Right renal pelvis (tissue), 4 donors: ENCODE results near the gene RPTOR. TPM values are rescaled to one million over a fixed set of nuclear protein-coding genes. Genes with fewer than 3 reads are reported as not detected.
"Not testable (repeated sequence)": the region's sequence is repeated elsewhere in the genome, so short reads cannot be mapped to it uniquely, and the experiment has no call there.

Source experiments
- DNase-seq, 4 donors: peaks; one replicate each; pipeline ENCODE4 v3.0.0-alpha.2; 2013; ENCODE audit warnings: low read depth in 4 of 4, low spot score in 3 of 4, missing footprints in 1 of 4
- polyA plus RNA-seq, 4 donors: library from polyadenylated mRNA; unstranded; fragments of 120-200 nt; gene quantifications; one replicate each; pipeline ENCODE4 v1.2.1, GENCODE V29; 2013; ENCODE audit not compliant: insufficient read length in 4 of 4

The RPTOR gene
- polyA plus RNA-seq, 4 donors: 17.1 to 21.9 (median 19.5) TPM

DNA sequence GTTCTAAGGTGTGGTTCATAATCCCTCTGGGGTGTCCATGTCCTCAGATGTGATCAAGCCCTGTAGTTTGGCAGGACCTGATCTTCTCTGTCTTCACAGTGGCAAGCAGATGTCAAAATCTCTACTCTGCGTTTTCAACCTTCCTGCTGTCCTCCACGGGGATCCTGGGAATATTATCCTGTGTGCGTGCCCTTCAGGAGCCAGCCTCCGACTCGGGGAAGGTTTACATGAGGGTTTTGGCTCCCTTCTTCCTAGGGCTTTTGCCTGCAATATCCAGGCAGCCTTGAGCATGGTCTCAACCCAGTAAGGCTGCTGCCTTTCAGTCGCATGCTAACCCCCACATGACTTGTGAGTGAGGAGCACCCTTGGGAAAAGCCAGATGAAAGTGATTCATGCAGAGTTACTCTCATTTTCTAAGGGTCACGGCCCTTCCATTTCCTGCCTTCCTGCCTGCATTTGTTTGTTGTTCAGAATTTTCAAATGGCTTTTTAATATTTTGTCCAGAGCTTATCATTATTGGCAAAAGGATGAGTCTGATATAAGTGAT is 244.8 kb downstream of the RPTOR start:
- DNase-seq: no peak

DNA sequence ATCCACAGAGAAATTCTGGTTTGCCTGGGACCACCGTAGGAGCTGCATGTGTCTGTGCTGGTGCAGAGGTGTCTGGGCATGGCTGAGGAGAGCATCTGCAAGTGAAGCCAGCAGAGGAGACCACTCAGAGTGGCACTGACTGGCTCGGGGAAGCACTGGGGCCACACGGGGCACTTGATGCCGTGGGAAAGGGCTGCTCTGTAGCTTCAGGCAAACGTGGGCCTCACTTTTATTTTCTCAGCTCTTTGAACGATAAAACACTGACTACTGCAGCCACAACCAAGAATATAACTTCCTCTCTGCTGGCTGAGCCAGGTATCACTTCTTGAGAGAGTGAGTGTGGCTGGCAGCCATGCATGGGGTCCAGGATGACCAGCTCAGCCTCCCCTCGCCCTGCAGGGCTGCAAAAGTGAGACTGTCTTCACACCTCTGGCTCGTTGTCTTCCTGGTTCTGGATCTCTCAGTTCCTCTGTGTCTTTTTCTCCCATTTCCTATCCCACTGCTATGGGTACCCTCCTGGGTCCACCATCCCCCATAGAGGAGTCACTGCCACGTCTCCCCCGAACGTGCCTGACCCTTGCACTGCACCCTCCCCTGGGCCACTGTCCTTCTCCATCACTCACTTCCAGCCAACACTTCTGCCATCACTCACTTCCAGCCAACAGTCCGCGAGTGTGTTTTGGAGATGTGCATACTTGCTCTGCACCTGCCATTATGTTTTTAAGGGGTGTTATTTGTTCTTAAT is 245.6 kb downstream of the RPTOR start:
- no peak for DNase-seq

DNA sequence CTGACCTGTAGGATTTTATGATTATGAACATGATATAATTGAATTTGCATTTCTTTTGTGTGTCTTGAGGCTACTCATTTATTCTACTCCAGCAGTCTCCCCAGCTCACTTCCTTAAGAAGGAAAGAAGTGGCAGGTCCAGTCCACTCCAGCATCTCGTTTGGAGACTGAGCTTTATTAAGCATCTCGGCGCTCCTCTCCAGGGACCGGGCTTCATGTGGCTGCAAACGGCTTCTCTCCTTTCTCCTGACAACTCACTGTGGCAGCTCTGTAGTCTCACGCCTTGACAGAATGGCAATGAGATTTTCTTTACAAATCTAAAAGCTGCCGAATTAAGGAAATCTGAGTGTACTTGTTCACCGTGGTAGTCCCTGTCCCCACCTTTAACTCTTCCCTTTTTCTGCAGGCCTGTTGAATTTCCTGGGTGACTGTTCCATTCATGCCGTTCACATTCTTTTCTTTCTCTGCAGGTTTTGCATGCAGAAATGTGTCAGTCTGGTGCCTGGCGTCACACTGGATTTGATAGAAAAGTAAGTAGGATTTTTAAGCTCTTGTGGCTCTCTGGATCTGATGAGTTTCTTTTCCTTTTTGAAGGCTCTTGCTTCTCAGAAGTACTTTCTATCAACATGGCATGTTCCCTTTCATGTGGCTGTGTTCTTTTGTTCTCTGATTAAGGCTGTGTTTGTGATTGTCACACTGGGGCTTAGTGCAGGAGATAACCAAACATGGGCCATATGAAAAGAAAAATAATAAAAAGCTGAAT is 246.5 kb downstream of the RPTOR start:
- no peak for DNase-seq

DNA sequence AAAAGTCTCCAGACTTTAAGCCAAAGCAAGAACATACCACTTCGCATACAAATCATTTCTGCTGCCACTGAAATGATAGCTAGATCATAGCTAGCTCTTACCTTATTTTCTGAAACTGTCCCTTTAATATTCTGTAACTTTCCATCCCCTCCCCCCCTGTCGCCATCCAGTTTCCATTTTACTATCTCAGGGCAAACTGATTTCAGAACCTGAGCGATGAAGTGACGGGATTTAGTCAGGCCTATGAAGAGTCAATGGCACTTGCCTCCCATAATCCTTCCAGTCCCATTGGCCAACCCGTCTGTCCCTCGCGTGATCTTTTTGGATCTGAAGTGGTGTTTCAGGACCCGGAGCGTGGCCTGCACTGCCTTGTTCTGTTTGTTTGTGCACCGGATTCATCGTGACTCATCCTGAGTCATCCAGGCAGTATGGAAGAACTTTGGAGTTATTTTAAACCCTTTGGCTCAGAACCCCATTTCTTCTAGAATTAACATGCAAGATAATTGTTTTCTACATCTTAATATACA is 247.2 kb downstream of the RPTOR start:
- no peak for DNase-seq

DNA sequence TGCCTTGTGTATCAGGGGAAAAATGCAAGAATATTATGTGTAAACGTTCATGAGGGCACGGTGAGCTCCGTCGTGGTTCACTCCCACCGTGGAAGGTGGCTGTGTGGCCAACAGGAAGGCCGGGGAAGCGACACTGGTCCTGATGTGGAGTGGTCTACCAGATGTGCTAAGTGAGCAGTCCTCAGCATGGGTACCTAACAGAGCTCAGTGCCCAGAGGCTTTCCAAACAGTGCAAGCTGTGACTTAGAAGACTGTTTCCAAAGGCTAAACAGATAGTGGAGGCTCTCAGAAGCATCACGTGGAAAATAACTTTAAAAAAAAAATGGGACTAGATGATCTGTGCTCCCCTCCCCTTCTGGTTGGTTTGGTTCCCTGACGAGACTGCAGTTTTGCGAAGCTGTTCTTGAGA is 247.7 kb downstream of the RPTOR start:
- DNase-seq: no peak

DNA sequence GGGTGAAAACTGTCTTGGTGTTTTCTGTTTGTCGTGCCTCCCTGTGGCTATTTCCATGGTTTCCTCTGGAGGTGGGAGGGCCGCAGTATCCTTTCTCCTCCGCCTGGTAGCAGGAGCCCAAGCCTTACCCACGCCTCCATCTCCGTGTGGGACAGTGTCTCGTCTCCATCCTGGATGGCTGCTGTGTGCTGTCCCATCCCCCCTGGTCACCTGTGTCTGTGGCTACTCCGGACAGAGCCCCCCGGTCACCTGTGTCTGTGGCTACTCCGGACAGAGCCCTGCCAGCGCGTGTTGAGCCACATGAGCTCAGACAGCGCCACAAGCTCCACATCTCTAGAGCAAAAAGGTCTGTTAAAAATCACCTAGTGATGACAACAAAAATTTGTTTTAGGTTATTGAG is 248.8 kb downstream of the RPTOR start:
- no peak for DNase-seq

DNA sequence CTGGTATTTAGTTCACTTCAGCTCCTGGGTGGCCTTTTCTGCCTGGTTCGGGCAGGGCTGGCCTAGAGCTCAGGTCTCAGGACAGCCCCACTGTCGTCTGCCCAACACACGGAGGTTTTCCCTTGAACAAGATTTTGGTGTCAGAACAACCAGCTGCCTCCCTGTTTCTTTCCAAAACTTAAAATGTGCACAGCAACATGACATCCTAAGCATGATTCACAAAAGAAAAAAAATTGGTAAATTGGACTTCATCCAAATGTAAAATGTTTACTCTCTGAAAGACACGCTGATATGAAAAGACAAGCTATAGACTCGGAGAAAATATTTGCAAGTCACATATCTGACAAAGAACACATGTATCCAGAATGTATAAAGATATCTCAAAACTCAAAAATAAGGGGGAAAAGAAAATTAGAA is 249.2 kb downstream of the RPTOR start:
- no peak for DNase-seq

DNA sequence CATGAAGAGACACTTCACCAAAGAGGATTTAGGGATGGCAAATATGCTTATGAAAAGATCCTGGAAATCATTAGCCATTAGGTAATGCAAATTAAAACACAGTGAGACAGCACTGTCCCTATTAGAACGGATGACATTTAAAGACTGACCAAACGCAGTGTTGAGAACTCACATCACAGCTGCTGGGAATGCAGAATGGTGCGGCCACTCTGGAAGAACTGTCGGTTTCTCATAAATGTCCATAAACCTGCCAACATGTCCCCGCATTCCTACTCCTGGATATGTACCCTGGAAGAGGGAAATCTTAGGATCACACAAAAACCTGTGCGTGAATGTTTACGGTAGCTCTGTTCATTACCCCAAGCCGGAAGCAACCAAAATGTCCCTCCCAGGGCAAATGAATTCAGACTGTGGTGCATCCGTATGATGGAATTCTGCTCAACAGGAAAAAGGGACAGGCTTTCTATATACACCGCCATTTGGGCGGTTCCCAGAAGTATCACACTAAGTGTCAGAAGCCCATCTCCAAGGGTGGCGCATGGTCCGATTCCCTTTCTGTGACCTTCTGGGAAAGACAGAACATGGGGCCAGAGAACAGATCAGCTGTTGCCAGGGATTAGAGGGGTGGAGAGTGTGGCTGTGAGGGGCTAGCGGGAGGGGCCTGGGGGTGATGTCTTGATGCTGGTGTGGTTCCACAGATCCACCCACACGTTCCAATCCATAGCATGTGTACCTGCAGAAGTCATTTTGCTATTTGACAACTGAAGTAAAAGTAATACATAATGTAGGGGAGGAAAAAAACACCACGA is 249.8 kb downstream of the RPTOR start:
- DNase-seq: no peak

DNA sequence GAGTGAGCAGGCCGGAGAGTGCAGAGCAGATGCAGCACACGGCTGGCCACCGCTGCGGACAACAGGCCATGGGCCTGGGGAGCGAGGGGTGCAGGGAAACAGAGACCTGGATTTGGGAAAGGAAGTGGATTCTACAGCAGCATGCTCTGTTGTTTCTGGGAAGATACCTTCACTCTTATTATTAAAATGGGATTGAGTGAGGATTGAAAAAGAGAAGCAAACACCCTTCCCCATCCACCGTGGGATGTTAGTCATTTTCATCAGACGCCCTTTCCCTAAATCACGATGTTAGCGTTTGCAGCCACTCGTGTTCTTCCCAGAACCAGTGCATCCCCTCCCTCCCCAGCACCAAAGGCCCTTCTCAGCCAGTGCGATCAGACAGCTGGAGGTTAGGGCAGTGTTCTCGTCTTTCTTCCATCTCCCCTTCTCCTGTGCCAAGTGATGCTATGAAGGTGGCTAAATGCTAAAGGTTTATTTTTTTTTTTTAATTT is 250.5 kb downstream of the RPTOR start:
- no peak for DNase-seq

DNA sequence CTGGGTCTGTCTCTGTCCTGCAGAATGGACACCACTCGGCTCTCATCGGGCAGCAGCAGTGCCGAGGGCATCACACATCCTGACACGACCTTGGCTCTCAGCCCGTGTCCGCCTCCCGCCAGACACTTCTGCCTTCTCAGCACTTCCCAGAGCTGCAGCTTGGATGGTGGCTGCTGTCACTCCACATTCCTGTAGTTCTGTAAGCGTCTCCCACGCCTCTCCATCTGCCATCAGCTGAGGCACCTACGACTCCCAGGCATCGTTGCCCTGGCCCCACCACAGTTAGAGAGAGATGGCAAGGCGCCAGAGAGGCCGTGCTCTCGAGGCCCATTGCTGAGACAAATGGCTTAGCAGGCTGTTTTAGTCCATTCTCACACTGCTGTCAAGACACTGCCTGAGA is 251.1 kb downstream of the RPTOR start:
- peak; percentile 38 to 63 (median 51) for DNase-seq

DNA sequence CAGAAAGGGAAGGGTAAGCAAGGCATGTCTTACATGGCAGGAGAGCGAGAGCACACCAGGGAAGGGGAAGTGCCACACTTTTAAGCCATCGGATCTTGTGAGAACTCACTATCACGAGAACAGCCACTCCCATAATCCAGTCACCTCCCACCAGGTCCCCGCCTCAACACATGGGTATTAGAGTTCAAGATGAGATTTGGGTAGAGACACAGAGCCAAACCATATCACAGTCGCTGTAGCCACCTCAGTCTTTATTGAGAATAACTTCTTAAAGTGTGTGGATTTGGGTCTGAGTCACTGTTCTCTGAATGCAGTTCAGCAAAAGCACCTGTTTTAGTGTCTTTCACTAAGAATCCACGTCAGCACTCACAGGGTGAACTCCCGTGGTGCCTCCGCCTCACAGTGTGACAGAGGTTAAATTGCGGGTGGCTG is 251.8 kb downstream of the RPTOR start:
- no peak for DNase-seq

DNA sequence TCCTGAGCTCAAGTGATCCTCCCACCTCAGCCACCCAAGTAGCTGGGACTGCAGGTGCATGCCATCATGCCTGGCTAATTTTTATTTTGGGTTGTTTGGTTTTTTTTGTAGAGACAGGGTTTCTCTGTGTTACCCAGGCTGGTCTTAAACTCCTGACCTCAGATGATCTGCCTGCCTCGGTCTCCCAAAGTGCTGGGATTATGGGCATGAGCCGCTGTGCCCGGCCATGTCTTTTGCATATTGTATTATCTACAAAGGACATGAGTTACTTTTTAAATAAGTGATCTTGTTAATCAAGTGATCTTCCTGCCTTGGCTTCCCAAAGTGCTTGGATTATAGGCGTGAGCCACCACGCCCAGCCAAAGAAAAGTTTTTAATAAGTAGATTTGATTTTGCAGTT is 252.6 kb downstream of the RPTOR start:
- DNase-seq: not testable (repeated sequence)

DNA sequence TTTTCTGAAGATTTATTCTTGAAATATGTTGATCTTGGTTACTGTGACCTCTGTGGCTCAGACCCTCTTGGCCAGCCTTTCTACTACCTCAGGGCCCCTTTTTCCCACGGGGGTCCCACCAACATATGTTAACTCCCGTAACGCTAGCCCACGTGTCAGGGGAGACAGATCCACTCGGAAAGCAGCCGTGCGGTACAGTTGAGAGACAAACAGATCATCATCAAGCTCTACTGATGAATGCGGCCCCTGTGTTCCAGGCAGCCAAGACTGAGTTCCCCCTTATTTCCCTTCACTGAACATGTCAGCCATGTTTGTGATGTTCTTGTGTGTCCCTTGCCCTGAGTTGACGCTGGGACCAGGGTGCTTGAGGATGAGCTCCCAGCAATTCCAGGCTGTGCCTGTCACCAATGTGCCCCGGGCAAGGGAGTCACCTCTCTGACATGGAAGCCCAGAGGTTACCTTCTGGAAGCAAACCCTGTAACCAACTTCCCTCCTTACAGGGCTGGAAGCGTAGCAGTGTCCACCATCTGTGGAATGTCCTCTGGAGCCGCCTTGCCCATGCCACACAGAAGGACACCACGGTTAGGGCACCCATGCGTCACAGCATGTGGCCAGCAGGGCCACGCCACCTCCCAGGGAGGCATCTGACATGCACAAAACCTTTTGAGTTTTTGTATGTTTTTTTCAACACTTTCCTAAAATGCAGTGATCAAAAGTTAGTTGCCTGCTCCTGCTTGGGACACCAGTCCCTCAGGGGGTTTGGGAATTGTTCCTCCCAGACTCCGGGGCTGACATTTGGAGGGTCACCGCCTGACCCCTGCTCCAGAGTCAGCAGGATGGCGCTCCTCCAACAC is 253.3 kb downstream of the RPTOR start:
- DNase-seq: no peak

DNA sequence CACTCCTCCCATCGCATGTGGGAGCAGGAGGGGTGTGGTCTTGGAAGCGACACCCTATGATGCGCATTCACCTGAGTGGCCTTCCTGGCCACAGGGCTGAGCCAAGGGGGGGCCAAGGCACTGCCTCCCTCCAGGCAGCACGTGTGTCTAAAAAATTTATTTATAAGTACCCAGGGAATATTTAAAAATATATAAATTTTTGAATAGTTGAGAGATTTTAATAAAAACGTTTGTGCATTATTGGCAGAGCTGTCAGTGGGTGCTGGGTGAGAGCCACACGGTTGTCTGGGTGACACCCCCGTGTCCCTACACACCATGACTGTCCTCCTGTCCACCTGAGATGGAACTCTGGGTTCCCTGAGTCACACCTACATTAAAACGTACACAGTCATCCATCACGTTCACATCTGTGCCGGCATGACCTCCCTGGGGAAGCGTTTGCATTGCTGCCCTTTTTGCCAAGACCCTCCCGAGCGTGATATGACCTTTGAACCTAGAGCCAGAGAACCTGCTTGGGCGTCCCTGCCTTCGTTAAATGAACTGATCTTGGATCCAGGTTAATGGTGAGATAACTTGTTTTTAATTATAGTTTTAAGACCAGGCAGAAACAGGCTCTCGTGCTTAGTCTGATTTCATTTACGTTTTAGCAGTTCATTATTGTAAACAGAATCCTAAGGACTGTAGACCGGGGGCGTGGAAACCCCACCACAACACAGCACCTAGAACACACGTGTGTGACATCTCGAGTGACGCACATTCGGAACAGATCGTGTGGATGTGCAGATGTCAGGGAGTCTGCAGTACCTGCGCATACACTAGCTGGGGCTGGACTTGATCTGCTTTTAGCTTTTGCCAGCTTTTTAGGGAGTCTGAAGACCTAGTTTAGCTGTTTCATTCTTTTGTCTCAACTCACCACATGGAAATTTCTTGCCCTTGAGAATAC is 254.2 kb downstream of the RPTOR start:
- no peak for DNase-seq

DNA sequence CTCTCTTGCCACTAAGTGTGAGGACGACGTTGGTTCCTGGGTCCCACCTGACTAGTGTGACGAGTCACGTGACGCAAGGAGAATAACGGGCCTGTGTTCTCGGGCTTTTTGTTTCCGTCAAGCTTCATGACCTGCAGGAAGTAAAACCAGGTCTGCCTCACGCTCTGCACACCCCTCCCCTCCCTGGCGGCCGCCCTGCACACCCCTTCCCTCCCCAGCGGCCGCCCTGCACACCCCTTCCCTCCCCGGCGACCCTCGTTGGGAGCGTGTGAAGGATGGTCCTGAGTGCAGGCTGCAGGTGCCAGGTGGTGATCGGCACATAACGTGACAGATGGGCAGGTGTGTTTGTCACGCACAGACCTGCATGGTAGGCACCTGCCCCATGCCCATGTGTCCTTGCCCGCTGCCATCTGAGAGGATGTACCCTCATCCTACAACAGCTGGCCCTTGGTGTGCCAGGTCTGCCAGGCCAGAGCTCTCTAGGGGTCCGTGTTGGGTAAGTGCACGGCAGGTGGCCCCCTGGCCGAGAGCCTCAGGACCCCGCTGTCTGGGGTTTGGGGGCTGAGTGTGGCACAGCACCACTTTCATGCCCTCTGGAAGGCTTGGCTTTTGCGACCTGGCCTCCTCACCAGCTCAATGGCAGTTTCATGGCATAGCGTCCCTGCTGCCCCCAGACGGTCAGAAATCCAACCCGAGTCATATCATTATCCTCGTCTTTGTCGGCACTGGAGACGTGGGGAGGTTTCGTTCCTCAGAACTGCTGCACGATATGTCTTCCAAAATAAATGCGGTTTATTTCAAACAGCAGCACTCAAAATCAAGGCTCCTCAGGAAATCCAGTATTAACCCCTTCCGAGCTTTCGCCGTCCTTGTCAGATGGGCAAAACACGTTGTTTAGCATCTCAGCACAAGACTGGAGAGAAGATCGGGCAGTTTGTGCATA is 255.2 kb downstream of the RPTOR start:
- no peak for DNase-seq

DNA sequence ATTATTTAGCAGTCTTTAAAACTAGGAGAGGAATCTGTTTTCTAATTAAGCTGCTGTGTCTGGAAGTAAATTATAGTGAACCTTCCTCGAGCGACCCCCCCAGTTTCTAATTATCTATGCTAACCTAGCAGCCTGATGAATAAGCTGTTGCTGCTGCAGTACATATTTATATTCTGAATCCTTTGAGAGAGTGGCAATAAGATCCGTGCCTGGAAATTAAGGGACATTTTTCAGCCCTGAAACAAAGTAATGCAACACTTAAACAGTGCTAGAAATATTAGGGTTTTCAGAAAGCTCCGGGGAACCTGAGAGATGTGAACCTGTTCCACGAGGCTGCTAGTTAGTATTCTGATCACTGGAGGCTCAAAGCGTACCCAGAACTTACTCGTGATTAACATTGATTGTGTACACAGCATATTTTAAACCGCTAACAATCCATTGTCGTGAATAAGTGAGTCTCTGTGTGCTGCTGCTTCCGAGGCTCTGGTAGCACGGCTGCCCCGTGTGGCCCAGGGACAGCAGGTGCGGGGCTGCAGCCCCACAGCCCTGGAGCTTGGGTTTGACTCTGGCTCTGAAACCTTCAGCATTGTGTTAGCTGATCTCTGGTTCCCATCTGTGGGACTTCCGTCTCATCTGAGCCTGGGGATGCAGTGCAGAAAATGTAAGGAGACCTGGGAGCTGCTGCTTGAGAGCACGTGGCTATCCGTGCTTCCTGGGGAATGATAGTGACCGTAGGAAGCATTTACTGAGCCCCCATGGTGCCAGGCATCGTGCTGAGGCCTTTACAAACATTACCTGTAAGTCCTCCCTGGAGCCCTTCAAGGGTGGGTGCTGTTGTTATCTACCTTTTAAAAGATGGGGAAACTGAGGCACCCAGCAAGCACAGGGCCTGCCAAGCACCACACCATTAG is 256.1 kb downstream of the RPTOR start:
- no peak for DNase-seq
